ENCODE results near the gene CTDSP1. TPM values are rescaled to one million over a fixed set of nuclear protein-coding genes. Genes with fewer than 3 reads are reported as not detected.

CTDSP1 gene, protein sequence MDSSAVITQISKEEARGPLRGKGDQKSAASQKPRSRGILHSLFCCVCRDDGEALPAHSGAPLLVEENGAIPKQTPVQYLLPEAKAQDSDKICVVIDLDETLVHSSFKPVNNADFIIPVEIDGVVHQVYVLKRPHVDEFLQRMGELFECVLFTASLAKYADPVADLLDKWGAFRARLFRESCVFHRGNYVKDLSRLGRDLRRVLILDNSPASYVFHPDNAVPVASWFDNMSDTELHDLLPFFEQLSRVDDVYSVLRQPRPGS
- total RNA-seq = 148 TPM

DNA sequence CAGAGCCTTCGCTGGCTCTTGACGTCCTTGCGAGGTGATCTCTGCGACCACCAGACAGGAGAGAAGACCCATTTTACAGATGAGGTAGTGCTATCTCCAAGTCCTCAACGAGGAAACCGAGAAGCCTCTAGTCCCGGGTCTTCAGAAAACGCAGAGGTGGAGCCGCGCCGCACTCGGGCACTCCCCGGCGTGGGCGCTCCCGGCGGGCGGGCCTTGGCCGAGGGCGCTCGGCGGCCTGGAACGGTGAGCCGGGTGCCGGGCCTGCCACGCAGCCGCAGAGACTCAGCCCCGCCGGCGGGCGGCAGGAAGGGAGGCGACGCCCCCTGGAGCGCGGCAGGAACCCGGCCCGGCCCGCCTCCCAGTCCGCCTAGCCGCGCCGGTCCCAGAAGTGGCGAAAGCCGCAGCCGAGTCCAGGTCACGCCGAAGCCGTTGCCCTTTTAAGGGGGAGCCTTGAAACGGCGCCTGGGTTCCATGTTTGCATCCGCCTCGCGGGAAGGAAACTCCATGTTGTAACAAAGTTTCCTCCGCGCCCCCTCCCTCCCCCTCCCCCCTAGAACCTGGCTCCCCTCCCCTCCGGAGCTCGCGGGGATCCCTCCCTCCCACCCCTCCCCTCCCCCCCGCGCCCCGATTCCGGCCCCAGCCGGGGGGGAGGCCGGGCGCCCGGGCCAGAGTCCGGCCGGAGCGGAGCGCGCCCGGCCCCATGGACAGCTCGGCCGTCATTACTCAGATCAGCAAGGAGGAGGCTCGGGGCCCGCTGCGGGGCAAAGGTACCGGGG, at the start of gene CTDSP1:
Gene CTDSP1 (plus strand): TSS at position 478 of the 776 bp plus-strand sequence. CDS start 223 bp downstream, at position 701.
- peak; percentile 66 for ATAC-seq
- peak; percentile 98 for DNase-seq (ENCODE audit: low spot score)
- intact Hi-C loops (cut with DNase I) = loop anchor here (5.0 kb wide), 1 partner anchor 818 kb away; the partner anchor contains the start of gene ABCB6

DNA sequence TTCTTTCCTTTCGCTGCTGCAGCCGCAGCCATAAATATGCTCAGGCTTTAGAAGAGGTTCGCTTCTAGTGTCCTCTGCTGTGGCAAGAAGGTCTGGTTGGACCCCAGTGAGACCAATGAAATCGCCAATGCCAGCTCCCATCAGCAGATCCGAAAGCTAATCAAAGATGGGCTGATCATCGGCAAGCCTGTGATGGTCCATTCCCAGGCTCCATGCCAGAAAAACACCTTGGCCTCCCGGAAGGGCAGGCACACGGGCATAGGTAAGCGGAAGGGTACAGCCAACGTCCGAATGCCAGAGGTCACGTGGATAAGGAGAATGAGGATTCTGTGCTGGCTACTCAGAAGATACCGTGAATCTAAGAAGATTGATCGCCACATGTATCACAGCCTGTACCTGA, 45.6 kb upstream of the CTDSP1 start:
- DNase-seq (ENCODE audit: low spot score) (no peak), ATAC-seq (no peak)
- intact Hi-C loops (cut with DNase I) = no loop called here

DNA sequence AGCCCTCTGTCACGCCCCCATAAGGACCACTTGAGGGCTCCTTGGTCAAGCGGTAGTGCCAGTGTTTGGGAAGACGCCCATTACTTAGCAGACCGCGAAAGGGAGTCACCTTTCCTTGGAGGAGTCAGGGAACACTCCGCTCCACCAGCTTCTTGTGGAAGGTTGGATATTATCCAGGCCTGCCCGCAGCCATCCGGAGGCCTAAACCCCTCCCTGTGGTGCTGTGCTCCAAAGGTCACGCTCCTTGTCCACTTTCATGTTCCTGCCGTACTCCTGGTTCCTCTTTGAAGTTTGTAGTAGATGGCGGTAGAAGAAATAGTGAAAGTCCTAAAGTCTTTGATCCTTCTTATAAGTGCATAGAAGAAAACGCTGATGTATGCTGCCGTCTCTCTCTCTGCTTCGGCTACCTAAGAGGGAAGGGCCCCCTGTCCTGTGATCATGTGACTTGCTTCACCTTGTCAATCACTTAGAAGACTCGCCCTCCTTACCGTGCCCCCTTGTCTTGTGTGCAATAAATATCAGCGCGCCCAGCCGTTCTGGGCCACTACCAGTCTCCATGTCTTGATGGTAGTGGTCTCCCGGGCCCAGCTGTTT, 44.7 kb upstream of the CTDSP1 start:
- DNase-seq (ENCODE audit: low spot score) (no peak), ATAC-seq (no peak)
- intact Hi-C loops (cut with DNase I) = no loop called here

DNA sequence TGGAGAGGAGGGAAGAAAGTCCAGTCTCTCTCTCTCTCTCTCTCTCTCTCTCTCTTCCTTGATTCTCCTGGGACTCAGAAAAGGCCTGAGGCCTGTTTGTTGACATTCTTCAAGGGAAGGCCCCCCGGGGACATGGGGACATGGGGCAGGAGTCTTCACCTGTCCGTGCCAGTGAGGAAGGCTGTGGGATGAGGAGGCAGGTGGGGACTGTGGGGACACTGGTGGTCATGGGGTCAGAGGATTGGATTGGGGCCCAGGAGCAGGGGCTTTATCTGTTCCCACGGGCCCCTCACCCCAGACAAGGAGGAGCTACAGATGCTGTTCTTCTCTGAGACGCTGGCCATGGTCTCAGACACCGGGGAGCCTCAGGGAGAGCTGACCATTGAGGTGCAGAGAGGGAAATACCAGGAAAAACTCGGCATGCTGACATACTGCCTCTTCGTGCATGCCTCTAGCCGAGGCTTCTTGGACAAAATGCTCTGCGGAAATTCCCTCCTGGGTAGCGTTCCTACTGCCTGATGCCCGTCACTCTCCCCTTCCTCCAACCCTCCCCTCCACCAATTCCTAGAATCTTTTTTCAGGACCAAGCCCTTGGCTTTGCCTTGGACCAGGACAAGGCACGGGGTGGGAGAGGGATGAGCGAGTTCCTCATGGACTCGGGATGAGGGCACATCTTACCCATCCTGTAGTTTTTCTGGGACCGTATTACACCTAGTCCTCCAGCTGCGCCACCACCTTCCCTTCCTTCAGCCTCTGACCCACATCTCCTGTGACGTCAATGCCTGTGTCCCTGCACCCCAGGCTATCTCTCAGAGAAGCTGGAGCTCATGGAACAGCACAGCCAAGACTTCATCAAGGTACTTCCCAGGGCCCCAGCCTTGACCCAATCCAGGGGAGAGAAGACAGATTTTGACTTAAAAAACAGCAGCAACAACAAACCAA, 42.2 kb upstream of the CTDSP1 start:
- ATAC-seq (peak; percentile 8), DNase-seq (ENCODE audit: low spot score) (no peak)
- intact Hi-C loops (cut with DNase I) = no loop called here

DNA sequence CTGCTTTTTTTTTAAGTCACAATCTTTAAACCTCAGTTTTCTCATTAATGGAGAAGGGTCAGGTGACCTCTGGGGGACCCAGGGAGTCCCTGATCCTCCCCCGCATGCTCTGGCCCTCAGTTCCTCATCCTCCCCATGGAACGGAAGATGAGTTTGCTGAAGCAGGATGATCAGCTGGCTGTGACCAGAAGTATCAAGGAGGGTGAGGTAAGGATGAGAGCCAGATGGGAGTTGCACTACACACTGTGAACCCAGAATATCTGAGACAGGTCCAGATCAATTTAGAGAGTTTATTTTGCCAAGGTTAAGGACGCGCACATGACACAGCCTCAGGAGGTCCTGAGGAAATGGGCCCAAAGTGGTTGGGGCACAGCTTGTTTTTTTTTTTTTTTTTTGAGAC, 39.2 kb upstream of the CTDSP1 start:
- ATAC-seq (peak; percentile 45), DNase-seq (ENCODE audit: low spot score) (no peak)
- intact Hi-C loops (cut with DNase I) = no loop called here

DNA sequence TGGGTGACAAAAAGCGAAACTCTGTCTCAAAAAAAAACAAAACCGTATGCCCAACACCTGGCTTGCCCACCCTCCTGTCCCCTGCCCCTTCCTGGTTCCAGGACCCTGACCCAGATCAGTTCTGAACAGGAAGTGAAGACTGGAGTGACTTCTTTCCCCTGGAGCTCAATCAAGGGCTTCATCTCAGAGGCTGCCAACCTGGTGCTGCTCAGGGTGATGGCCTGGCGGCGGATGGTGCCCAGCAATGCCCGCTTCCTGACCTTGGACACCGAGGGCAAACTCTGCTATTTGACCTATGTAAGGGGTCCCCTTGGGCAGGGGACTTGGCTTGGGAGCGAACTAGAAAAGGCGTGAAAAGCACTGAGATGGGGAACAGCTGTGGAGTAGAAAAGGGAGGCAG, 37.1 kb upstream of the CTDSP1 start:
- no peak for ATAC-seq
- intact Hi-C loops (cut with DNase I) = no loop called here
- DNase-seq (ENCODE audit: low spot score) = no peak

DNA sequence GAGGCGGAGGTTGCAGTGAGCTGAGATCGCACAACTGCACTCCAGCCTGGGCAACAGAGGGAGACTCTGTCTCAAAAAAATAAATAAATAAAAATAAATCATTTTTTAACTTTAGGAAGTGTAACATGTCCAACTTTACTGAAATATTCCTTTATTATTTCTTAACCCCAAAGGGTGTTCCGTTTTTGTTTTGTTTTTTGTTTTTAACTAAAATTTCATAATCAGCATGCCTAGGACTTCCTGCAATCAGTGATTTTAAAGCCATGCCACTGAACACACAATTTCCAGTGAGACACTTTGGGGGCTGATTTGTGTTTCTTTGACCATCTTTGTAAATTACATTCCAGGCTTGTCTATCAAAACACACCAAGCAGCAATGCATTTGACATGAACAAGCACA, 35.9 kb upstream of the CTDSP1 start:
- ATAC-seq = no peak
- DNase-seq (ENCODE audit: low spot score) = no peak
- intact Hi-C loops (cut with DNase I) = no loop called here

DNA sequence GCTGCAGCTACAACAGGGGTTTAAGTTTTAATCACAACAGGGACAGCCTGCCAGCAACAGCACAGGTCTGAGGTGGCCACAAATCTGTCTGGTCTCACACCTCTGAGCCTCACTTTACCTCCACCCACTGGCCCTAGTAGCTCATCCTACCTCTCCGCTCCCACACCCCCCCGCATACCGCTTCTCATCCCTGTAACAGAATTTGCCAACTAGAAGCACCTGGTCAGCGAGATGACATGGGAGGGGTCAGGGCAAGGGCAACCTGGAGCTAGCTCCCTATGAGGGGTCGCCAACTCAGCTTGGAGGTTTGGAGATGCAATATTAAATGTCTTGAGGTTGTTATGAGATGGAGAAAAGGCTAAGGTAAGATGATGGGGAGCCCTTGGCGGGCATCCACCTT, 35.5 kb upstream of the CTDSP1 start:
- intact Hi-C loops (cut with DNase I) = no loop called here
- DNase-seq (ENCODE audit: low spot score) = no peak

DNA sequence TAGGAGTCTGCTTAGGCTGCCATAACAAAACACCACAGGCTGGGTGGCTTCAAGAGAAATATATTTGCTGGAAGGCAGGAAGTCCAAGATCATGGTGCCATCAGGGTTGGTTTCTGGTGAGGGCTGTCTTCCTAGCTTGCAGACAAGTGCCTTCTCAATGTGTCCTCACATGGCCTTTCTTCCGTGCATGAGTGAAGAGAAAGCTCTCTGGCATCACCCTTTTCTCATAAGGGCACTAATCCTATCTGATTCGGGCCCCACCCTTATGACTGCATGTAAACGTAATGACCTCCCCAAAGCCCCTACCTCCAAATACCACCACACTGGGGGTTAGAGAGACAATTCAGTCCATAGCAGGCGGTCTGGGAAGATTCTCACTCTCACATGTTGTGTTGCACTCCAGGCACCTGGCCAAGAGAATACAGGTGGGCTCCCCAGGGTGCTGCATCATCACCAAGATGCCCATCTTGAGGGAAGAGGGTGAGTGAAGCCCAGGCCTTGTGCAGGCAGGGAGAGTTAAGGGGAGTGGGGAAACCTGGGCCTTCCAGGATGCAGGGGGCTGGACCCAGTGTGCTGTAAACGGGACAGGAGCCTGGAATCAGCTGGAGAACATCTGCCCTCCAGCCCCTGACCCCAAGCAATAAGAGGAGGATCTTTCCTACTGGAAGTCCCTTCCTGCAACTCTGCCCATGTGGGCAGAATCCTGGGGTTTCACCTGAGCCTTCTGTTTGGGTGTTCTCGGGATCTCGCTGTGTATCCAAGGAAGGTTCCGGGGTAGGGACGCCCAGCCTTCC, 32.9 kb upstream of the CTDSP1 start:
- intact Hi-C loops (cut with DNase I) = no loop called here

More for the DNA sequence above, 35.5 kb upstream of the CTDSP1 start:
- no peak for ATAC-seq

DNA sequence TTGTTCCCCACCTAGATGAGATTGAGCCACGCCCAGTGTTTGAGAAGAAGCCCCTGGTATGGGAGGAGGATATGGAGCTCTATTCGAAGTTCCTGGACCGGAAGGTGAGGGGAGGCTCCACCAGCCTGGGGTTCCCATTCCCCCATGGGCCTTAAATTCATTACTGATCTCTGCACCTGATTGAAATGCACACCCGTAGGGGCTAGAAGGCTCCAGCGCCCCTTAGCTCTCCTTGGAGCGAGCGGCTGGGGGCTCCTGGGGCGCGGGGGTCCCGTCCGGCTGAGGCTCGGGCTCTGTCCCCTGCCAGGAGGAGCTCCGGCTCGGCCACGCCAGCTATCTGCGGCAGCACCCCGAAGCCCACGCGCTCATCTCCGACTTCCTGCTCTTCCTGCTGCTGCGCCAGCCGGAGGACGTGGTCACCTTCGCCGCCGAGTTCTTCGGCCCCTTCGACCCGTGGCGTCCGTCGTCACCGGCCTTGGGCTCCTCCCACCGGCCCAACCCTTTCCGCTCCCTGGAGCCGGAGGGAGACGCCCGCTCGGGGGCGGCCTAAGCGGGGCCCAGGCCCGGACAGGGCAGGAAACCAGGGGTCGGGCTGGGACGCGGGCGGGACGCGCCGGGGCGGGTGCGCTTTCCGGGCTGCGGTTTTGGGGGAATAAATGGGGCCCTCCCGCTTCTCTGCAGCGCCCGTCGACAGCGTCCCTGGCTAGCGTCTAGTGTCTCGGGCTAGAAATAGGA, 32.1 kb upstream of the CTDSP1 start:
- DNase-seq (ENCODE audit: low spot score) = peak; percentile 93
- peak; percentile 94 for ATAC-seq
- intact Hi-C loops (cut with DNase I) = no loop called here

More for the DNA sequence above, 32.9 kb upstream of the CTDSP1 start:
- ATAC-seq (no peak), DNase-seq (ENCODE audit: low spot score) (no peak)

DNA sequence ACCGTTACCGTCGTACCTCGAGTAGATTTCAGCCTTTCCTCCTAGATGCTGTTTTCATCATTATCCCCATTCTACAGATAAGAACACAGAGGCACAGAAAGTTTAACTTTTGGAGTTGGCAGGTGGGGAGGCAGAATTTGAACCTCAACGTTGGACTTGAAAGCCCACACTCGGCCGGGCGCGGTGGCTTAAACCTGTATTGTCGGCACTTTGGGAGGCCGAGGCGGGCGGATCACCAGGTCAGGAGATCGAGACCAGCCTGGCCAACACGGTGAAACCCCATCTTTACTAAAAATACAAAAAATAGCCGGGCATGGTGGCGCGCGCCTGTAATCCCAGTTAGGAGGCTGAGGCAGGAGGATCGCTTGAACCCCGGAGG, 31.5 kb upstream of the CTDSP1 start:
- ATAC-seq (no peak), DNase-seq (ENCODE audit: low spot score) (no peak)
- intact Hi-C loops (cut with DNase I) = no loop called here

DNA sequence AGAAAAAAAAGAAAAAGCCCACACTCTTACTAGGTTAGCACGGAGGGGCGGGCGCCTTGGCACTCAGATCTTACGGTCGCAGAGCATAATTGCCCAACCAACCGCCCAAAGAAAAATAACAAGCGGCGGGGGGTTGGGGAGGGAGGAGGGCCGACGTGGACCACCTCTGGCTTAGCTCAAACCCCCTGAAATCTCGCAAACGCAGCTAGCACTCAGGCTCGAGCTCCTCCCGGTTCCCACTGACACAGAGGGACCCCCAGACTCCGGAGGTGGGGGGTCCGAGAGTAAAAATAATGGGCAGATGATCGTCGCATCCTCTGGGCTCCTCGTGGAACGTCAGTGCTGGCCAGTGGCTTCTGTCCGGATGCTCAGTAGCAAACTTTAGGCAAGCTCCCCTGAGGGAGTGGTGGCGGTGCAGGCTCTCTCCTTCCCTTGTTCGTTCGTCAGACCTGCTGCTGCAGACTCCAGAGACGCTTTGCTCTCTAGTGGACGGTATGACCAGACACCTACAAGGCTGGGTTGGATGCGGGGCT, 31.0 kb upstream of the CTDSP1 start:
- intact Hi-C loops (cut with DNase I) = no loop called here
- no peak for DNase-seq (ENCODE audit: low spot score)
- peak; percentile 46 for ATAC-seq

DNA sequence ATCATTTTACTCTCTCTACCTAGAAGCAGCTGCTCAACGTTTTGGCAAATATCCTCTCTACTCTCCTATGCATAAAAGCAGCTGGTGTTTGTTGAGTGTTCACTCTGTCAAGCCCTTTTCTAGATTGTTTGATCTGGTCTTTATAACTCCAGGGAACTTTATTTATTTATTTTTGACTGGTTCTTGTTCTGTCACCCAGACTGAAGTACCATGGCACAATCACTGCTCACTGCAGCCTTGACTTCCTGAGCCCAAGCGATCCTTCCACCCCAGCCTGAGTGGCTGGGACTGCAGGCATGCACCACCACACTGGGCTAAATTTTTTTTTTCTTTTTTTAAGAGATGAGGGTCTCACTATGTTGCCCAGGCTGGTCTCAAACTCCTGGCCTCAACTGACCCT, 30.3 kb upstream of the CTDSP1 start:
- intact Hi-C loops (cut with DNase I) = no loop called here
- DNase-seq (ENCODE audit: low spot score) (no peak), ATAC-seq (no peak)

DNA sequence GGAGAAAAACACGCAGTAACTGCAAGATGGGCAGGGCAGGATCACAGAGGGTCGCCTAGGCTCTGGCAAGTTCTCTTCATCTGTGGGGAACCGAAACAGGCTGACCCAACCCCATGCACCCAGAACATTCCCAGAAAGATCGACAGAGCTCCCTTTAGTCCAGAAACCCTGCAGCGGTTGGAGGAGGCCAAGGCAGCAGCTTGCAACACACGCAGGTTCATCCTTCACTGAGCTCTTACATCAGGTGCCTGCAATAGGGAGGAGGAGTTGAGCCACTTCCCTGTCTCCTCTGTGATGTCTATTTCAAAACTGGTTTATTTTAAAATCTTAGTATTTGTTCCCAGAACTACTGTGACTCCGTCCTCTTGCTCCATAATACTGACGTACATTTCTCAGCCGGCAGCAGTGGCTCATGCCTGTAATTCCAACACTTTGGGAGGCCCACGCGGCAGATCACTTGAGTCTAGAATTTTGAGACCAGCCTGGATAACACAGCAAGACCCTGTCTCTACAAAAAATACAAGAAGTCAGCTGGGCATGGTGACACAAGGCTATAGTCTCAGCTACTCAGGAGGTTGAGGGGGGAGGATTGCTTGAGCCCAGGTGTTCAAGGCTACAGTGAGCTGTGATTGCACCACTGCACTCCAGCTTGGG, 29.1 kb upstream of the CTDSP1 start:
- ATAC-seq (peak; percentile 48), DNase-seq (ENCODE audit: low spot score) (no peak)
- intact Hi-C loops (cut with DNase I) = no loop called here

DNA sequence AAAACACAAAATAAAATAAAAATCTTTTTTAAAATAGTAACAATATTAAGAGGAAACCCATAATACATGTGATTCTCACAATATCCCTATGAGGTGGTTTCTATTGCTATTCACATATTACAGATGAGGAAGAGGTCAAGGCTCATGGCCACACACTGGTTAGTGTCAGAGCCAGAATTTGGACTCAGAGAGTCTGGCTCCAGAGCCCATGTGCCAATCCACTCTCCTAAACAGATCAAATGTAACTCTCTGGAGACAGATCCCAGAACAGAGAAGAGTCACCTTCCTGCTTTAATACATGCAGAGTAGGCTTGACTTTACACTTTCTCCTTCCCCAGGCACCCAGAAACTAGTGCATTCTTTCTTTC, 27.7 kb upstream of the CTDSP1 start:
- intact Hi-C loops (cut with DNase I) = no loop called here
- DNase-seq (ENCODE audit: low spot score) (no peak), ATAC-seq (no peak)

DNA sequence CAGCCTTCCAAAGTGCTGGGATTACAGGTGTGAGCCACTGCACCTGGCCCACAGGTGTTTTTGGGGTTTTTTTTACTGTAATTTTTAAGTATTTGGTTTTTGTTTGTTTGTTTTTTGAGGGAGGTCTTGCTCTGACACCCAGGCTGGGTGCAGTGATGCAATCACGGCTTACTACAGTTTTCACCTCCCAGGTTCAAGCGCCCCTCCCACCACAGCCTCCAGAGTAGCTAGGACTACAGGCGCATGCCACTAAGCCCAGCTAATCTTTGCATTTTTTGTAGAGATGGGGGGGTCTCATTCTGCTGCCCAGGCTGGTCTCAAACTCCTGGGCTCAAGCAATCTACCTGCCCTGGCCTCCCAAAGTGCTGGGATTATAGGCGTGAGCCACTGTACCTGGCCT, 24.9 kb upstream of the CTDSP1 start:
- intact Hi-C loops (cut with DNase I) = no loop called here
- DNase-seq (ENCODE audit: low spot score) (no peak), ATAC-seq (no peak)

DNA sequence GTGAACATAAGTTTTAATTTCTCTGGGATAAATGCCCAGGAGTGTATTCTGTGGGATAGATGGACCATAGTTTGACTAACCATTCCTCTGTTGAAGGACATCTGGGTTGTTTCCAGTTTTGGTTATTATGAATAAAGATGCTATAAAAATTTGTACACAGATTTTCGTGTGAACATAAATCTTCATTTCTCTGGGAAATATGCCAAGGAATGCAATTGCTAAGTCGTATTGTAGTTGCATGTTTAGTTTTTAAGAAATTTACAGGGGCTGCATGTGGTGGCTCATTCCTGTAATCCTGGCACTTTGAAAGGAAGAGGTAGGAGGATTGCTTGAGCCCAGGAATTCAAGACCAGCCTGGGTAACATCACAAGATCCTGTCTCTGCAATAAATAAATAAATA, 24.5 kb upstream of the CTDSP1 start:
- DNase-seq (ENCODE audit: low spot score) (no peak), ATAC-seq (no peak)
- intact Hi-C loops (cut with DNase I) = no loop called here

All from sciatic nerve (tissue), 2 donors.